ENCODE results near the gene NKD2.
"Not testable (repeated sequence)": the region's sequence is repeated elsewhere in the genome, so short reads cannot be mapped to it uniquely, and the experiment has no call there.

NKD2 gene

GRCh38 chr5:1059884-1060263 lies 51.3 kb downstream of the NKD2 start:
- DNase-seq = no peak

- no peak for DNase-seq
Observed at GRCh38 chr5:1060535-1060981, 52.0 kb downstream of the NKD2 start.

- DNase-seq = not testable (repeated sequence)
Observed at GRCh38 chr5:1061292-1061691, 52.7 kb downstream of the NKD2 start.

GRCh38 chr5:1061916-1062315 lies 53.3 kb downstream of the NKD2 start:
- DNase-seq = no peak

DNA sequence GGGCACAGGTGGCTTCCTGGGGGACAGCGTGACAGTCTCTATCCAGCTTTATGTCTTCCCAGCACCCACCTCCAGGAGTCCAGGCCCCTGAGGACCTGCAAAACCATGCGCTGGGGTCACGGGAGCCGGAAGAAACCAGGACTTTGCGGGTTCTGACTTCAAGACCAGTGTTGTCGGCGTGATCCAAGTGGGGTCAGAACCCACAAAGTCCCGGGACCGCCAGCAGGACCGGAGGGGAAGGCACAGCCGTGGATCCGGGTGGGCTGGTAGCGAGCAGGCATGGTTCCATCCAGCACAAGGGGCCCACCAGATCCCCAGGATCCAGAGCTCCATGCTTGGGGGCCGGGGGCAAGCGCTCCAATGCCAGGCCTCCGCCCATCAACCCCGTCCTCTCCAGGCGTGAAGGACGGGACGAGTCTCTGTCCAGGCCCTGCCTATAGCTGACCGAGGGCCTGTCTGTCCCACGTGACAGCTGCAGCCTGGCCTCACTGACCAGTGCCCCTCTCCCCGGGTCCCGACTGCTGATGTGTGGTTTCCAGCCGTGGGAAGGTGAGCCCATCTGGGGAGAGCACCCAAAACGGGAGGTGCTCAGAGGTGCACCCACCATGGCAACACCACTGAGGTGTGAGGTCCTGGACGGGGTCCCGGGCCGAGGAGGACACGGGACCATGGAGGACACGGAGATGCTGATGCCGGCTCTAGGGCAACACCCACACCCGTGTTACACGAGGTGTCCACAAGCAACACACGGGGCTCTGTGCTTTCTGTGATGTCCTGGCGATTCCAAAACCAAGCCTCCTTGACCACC lies 54.4 kb downstream of the NKD2 start:
- no peak for DNase-seq

DNA sequence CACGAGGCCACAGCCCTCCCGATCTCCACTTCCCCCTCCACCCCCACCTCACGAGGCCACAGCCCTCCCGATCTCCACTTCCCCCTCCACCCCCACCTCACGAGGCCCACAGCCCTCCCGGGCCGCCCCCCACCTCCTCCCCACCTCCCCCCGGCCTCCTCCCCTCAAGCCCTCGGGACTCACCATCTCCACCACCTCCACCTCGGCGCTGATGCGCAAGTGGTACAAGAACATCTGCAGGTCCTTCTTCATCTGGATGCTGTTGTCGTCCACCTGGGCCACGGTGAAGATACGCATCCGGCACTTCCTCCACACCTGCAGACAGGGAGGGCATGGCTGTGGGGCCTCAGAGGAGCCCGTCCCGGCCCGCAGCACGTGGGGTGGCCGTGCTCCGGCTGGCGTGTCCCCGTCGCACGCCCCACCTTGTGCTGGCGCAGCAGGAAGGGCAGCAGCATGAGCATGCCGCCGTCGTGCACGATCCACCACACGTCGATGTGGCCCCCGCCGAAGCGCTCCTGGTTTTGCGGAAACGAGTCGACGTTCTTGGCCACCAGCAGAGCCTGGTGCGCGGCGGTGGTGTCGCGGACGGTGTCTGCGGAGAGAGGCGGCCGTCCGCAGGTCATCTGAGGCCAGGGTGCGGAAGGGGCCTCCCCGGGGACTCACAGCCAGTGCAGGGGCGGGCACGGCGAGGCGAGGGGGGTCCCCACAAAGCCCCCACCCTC lies 55.2 kb downstream of the NKD2 start:
- no peak for DNase-seq

GRCh38 chr5:1064383-1065142 lies 56.0 kb downstream of the NKD2 start:
- DNase-seq = no peak

DNA sequence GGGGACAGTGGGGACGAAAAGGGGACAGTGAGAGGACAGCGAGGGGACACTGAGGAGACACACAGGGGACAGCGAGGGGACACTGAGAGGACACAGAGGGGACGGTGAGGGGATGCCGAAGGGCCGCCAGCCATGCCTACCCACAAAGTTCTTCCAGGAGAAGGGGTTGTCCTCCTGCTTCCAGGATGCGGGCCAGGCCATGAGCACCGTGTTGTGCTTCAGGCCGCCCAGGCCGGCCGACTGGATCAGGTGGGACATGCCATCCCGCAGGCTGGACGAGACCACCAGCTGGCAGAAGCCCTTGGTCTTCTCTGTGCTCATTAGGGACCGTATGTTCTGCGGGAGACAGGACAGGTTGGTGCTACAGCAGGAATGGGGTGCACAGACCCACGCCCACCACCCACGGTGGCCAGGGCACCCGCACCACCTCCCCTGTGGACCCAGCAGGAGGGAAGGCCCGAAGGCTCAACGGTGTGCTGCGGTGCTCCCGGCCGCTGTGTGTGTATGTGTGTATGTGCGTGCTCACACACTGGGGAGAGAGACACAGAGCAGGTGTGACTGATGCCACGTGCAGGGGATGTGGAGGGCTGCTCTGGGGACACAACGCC lies 56.6 kb downstream of the NKD2 start:
- no peak for DNase-seq

DNA sequence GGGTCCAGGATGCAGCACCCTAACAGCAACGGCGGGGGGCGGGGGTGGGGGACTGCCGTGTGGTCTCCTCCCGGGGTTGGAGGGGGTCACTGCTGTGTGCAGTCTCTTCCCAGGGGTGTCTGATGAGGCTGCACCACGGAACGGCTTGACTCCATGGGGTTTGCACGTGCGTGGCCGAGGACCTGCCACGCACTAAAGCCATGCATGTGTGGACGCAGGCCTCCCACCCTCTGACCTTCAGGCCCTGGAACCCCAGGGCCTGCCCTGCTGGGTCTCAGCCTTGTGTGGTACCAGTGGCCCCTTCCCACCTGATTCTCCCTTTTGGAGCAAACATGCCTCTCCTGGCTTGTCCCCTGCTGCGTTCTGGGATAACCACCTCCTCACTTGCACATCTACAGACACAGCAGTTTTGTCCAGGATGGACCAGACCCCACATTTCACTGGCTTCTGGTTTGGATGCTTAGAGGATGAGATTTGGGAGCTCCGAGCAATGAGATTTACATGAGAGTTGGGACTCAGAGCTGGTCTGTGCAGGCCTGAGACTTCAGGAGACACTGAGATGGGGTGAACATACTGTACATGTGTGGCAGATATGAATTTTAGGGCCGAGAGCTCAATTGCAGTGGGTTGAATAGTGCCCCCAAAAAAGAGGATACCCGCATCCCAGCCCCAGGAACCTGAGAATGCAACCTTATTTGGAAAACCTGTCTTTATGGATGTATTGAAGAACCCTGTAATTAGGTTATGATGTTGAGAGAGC lies 57.5 kb downstream of the NKD2 start:
- no peak for DNase-seq

- no peak for DNase-seq
Observed at GRCh38 chr5:1066676-1067075, 58.1 kb downstream of the NKD2 start.

GRCh38 chr5:1067141-1068121 lies 58.8 kb downstream of the NKD2 start:
- no peak for DNase-seq

GRCh38 chr5:1068204-1068894 lies 59.7 kb downstream of the NKD2 start:
- DNase-seq = no peak

DNA sequence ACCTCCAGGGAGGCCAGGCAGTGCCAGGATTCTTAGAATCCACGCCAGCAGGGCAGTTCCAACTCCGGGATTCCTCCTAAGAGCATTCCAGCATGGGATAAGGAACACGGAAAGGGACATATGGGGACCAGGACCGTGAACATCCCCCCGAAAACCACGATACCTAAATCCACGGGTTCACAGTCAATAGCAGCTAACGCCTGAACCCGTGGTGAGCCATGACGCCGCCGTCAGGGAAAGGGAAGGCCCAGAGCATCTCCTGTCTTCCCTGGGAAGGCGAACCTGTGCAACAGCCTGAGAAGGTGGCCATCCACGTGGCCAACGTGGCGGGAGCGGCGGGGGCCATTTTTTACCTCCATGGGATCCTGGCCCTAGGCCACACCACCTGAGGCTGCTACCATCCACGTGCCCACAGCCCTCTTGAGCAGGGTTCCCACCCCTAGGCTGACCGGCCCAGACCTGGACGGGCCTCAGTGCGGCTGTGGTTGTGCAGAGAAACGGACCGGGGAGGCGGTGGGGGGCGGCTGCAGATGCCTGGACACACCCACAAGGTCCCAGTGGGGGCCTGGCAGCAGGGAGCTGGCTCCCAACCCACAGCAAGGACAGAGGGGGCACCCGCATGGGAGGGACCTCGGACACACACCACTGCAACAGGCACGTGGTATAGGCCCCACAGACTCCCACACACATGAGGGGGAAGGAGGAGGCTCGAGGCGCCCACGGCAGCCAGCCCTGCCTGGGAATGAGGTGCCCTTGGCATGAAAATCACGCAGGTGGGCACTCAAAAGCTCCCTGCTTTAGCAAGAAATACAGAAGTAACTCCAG lies 60.5 kb downstream of the NKD2 start:
- no peak for DNase-seq

DNA sequence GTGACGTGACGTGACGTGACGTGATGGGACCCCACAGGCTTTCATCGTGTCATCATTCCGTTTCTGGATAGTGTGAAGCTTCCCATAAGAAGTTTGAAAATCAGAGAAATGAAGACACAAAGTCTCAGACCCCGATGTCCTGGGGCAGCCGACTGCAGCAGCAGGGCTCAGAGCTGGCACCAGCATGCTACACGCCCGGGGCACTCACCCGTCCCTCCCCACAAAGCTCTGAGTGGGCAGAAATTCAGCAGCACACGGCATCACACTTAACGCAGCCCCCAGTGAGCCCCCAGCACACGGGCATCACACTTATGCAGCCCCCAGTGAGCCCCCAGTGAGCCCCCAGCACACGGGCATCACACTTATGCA lies 61.1 kb downstream of the NKD2 start:
- no peak for DNase-seq

DNA sequence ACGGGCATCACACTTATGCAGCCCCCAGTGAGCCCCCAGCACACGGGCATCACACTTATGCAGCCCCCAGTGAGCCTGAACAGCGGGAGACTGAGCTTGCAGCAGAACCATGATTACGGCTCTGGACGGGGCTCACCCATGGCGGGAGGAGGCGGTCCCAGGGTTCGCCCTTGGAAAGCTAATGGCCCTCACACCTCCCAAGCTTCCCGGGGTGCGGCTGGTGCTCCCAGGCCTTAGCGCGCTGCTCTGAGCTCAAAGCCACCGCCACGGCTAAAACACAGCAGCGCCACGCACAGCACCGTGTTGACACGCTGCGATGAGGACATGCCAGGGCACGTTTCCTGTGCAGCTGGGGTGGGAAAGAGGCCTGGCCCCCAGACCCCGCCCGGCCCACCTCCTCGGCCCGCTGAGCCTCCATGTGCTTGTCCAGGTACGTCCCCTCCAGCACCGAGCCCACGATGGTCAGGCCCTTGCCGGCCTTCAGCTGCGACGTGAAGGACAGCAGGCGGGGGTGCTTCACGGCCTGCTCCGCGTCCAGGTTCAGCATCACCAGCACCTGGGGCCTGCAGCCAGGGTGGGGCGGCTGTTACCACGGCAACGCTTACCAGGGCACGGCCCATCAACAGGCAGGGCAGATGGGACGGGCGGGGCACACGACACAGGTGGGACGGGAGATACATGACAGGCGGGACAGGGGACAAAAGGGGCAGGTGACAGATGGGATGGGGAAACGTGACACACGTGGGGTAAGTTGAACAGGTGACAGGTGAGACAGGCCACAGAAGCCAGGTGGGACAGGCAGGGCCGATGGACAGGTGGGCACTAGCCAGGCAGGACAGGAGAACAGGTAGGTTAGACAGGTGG lies 64.9 kb downstream of the NKD2 start:
- DNase-seq = no peak

GRCh38 chr5:1074226-1074625 lies 65.6 kb downstream of the NKD2 start:
- DNase-seq = no peak

- DNase-seq = no peak
Observed at GRCh38 chr5:1074816-1075554, 66.4 kb downstream of the NKD2 start.

GRCh38 chr5:1075555-1075881 lies 66.9 kb downstream of the NKD2 start:
- no peak for DNase-seq
